ENCODE measurements around the gene MIEF1.
A peak's percentile ranks its signal among the peaks of the same experiment; 100 is the strongest.

The MIEF1 gene

GRCh38 chr22:39502109-39502788, at the start of gene MIEF1:
Gene MIEF1 (plus strand): TSS chr22:39502290. CDS start chr22:39511295, 9,005 bp downstream.
- DNase-seq, result peak; percentile 91

DNA sequence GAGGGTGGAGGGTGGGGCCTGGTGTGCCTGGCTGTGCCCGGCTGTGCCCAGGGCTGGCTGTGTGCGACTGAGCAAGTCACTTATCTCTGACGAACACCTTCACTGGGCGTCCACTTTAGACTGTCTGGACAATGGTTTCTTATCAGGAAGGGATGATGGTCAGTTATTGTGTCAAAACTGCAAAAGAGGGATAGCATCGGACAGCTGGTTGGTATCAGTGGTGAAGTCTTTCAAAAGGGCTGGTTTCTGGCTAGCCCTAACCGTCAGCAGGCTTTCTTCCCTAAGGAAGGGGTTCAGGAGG, 49.4 kb upstream of the MIEF1 start:
- no peak for DNase-seq

- DNase-seq, result no peak
These were observed 48.2 kb upstream of the MIEF1 start for GRCh38 chr22:39453765-39454378.

- no peak for DNase-seq
These were observed 47.7 kb upstream of the MIEF1 start for GRCh38 chr22:39454385-39454871.

DNA sequence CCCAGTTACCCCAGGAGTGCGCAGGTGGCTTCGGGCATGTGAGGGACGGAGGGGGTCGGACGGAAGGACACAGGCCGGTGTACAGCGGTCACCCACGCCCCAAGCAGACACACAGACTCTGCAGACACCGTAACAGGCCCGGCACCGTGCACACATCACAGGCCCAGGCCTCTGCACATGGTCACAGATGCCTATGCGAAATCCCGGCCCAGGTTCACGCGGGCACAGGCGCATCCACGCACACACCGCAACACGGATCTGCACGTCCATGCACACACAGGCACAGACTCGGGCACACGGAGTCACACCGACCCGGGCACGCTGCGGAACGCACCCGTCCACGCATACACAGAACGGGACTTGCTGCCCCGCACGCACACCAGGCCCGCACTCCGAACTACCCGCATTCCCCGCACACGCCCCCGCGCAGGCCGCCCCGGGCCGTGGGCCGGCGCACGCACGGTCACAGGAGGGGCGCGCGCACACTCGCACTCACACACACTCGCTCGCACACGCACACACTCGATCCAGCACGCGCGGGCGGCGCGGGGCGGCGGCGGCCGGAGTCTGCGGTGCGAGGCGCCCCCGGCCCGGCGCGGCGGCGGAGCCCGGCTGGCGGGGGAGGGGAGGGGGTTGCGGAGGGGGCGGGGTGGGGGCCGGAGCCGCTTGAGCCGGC, 45.4 kb upstream of the MIEF1 start, which contains the start of gene MGAT3:
MGAT3 (plus strand) TSS at position 491 of the 676 bp plus-strand sequence. CDS start 30,336 bp downstream, outside the sequence.
- DNase-seq, result no peak

GRCh38 chr22:39457198-39457555, 44.9 kb upstream of the MIEF1 start:
- DNase-seq, result no peak

DNA sequence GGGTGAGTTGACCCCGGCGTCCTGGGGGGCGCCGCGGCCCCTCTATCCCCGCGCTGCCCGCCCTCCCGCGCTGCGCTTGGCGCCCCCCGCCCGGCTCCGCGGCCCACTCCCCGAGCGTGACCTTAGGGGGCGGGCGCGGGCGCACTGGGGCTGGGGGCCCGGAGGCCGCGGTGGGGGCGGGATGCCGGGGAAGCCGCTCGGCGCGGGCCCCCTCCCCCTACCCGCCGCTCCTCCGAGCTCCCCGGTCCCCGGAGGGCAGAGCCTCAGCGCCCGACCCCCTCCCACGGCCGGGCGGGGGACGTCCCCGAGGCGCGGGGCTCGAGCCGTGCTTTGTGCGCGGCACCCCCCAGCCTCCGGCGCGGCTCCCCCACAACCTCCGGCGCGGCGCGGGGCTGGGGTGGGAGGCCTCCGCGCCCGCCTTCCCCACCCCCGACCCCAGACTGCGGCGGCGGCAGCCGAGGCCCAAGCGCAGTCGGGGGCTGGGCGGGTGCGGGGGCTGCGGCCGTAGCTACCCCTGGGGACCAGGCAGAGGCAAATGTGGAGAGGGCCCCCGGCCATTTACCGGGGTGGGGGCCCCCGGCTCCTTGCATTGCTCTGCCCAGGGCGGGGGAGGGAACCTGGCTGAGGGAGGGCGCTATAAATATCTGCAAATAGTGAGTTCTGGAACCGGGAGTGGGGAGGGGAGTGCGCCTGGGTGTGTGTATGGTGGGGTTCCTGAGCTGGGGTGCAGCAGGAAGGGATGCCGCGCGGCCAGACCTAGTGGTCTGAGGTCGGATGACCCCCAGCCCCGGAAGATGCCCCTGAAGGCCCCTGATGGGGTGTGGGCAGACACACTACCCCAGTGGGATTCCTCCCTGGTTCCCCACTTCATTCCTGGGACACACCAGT, 44.3 kb upstream of the MIEF1 start:
- no peak for DNase-seq

DNA sequence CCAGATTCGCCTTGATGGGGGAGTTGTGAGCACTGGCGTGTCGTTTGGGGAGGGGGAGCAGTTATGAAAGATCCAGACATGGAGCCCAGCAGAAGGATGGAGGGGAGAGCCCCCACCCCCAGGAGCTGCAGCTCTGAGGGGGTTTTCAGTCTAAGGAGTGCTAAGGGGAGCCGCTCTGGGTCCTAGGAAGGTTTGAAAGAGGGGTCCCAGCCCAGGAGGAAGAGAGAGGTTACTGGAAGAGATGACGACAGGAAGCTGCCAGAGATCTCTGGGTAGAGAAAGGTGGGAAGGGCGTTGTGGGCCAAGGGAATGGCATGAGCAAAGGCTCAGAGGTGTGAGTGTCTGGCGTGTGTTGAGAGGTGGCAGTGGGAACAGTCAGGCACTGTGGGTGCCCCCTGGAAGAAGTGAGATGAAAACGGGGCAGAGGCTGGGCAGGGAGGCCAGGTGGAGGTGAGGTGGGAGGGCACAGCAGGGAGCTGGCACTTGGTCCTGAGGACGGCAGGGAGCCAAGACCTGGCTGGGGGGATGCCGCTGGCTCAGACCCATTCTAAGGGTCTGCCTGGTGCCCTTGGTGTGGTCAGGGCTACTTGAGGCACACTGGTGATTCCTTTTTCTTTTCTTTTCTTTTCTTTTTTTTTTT, 43.5 kb upstream of the MIEF1 start:
- DNase-seq, result no peak

GRCh38 chr22:39459681-39460080, 42.4 kb upstream of the MIEF1 start:
- DNase-seq, result no peak

DNA sequence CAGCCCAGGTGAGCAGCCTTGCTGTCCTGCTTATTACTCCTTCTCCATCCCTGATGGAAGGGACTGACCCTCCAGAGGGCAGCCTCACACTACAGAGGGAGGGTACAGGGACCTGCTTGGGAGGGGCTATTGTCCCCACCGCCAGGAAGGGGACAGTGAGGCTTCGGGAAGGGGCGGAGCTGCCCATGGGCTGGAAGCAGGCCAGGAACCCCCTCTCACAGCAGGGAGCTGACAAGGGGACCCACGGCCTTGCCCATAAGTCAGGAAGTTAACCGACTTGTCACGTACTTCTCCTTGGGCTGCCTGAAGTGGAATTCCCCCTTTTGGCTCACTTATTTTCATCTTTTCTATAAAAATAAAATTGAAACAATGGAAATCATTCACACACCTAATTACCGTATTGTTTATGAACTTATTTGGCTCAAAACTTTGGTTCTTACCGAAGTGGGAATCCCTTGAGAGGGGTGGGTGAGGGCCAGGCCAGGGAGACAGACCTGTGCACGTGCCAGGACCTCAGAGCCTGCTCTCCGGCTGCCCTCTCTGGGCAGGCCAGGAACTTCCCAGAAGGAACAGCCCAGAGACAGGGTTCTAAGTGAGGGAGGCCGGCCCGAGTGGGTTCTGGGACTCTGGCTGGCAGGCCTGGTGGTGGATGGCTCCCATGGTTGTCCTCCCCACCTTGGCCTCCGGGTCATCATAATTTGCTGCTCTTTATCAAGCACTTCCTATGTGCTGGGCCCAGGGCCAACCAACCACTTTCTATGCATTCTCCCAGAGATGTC, 39.5 kb upstream of the MIEF1 start:
- DNase-seq, result no peak

DNA sequence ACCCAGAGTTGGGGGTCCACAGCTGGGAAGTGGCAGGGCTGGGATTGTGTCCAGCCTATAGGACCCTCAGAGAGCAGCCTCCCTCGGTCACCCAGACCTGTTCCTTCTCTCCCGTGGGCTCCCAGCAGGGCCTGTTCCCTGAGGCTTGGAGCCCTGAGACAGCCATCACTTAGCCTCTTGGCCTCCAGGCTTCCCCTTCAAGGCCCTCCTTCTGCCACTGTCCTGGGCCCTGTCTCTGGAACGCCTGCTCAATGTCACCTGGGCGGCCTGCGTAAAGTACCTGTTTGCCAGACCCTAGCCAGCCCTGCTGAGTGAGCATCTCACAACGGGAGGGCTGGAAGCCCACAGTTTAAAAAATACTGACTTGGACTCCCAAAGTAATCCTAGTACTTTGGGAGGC, 38.8 kb upstream of the MIEF1 start:
- DNase-seq, result no peak

- no peak for DNase-seq
These were observed 38.1 kb upstream of the MIEF1 start for GRCh38 chr22:39463931-39464390.

GRCh38 chr22:39466228-39467006, 35.7 kb upstream of the MIEF1 start:
- DNase-seq, result no peak

- DNase-seq, result no peak
These were observed 34.6 kb upstream of the MIEF1 start for GRCh38 chr22:39467390-39467895.

GRCh38 chr22:39468487-39469325, 33.4 kb upstream of the MIEF1 start:
- no peak for DNase-seq

DNA sequence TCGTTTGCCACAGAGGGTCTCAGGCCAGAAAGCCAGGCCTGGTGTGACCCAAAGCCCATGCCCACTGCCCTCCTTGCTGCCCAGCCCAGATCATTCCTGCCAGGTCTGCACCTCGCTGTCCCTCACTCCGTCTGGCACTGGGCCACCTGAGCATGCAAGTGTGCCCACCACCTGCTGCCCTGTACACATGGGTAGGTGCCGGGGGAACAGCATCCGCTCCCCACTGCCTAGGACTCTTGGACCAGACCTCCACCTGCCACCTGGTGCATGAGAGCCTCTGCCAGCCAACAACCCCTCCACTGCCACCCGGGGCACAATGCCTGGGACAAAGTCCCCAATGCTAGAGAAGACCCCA, 32.8 kb upstream of the MIEF1 start:
- no peak for DNase-seq

- no peak for DNase-seq
These were observed 32.2 kb upstream of the MIEF1 start for GRCh38 chr22:39469681-39470450.

GRCh38 chr22:39470451-39471291, 31.4 kb upstream of the MIEF1 start:
- no peak for DNase-seq
